ENCODE results near the gene PHF2.

The PHF2 gene

GRCh38 chr9:93601063-93601462 is 24.7 kb downstream of the PHF2 start:
- no peak for DNase-seq (ENCODE audit: low read depth in 2 of 2)

- no peak for DNase-seq (ENCODE audit: low read depth in 2 of 2)
Measured at GRCh38 chr9:93601666-93602065, 25.3 kb downstream of the PHF2 start.

- no peak for DNase-seq (ENCODE audit: low read depth in 2 of 2)
Measured at GRCh38 chr9:93603011-93603410, 26.6 kb downstream of the PHF2 start.

- no peak for DNase-seq (ENCODE audit: low read depth in 2 of 2)
Measured at GRCh38 chr9:93603906-93604326, 27.5 kb downstream of the PHF2 start.

- no peak for DNase-seq (ENCODE audit: low read depth in 2 of 2)
Measured at GRCh38 chr9:93606187-93606586, 29.8 kb downstream of the PHF2 start.

- no peak for DNase-seq (ENCODE audit: low read depth in 2 of 2)
Measured at GRCh38 chr9:93610206-93610605, 33.8 kb downstream of the PHF2 start.

GRCh38 chr9:93612052-93612795 is 35.8 kb downstream of the PHF2 start:
- no peak for DNase-seq (ENCODE audit: low read depth in 2 of 2)

GRCh38 chr9:93612796-93613154 is 36.4 kb downstream of the PHF2 start:
- DNase-seq (ENCODE audit: low read depth in 2 of 2), result no peak

GRCh38 chr9:93613174-93613573 is 36.8 kb downstream of the PHF2 start:
- no peak for DNase-seq (ENCODE audit: low read depth in 2 of 2)

GRCh38 chr9:93613791-93614190 is 37.4 kb downstream of the PHF2 start:
- no peak for DNase-seq (ENCODE audit: low read depth in 2 of 2)

- DNase-seq (ENCODE audit: low read depth in 2 of 2), result no peak
Measured at GRCh38 chr9:93614830-93615468, 38.6 kb downstream of the PHF2 start.

GRCh38 chr9:93616044-93616443 is 39.7 kb downstream of the PHF2 start:
- no peak for DNase-seq (ENCODE audit: low read depth in 2 of 2)

GRCh38 chr9:93617273-93617672 is 40.9 kb downstream of the PHF2 start:
- DNase-seq (ENCODE audit: low read depth in 2 of 2), result no peak

GRCh38 chr9:93619272-93619775 is 42.9 kb downstream of the PHF2 start:
- DNase-seq (ENCODE audit: low read depth in 2 of 2), result no peak

GRCh38 chr9:93620041-93620506 is 43.7 kb downstream of the PHF2 start:
- DNase-seq (ENCODE audit: low read depth in 2 of 2), result no peak

GRCh38 chr9:93620881-93621820 is 44.8 kb downstream of the PHF2 start:
- DNase-seq (ENCODE audit: low read depth in 2 of 2), result no peak

GRCh38 chr9:93621922-93622321 is 45.5 kb downstream of the PHF2 start:
- no peak for DNase-seq (ENCODE audit: low read depth in 2 of 2)

- no peak for DNase-seq (ENCODE audit: low read depth in 2 of 2)
Measured at GRCh38 chr9:93622691-93623090, 46.3 kb downstream of the PHF2 start.

GRCh38 chr9:93623753-93624152 is 47.4 kb downstream of the PHF2 start:
- no peak for DNase-seq (ENCODE audit: low read depth in 2 of 2)

- DNase-seq (ENCODE audit: low read depth in 2 of 2), result no peak
Measured at GRCh38 chr9:93624431-93624834, 48.0 kb downstream of the PHF2 start.

- DNase-seq (ENCODE audit: low read depth in 2 of 2), result no peak
Measured at GRCh38 chr9:93624977-93625376, 48.6 kb downstream of the PHF2 start.

GRCh38 chr9:93629920-93630319 is 53.5 kb downstream of the PHF2 start:
- no peak for DNase-seq (ENCODE audit: low read depth in 2 of 2)

Data from fibroblast of skin of left quadriceps (primary cell).